IMR-90 (cell line): ENCODE results near the gene SEMG1. TPM values are rescaled to one million over a fixed set of nuclear protein-coding genes. Genes with fewer than 3 reads are reported as not detected.

Experiments
- ATAC-seq: fragments of 200-7000 bp; cut with Tn5 transposase; 2 replicates; pipeline ENCODE4 v1.9.1; 2020; ENCODE audit warnings: low read depth, mild to moderate bottlenecking, moderate library complexity
- BruUV-seq: library from RNA; stranded (reverse); fragments of 400-500 nt; replicated peaks from 2 replicates; lab custom pipeline; 2021; lab: Mats Ljungman, UMichigan
- CTCF ChIA-PET: fragments of 300-600 bp; formaldehyde crosslinking; extraction: SDS; loops from one replicate; lab custom pipeline; 2021; ENCODE audit warnings: antibody characterized with exemption; lab: Yijun Ruan, JAX
- POLR2A ChIA-PET: fragments of 300-600 bp; sonication (Branson Sonifier 250); formaldehyde crosslinking; loops from one replicate; lab custom pipeline; 2022; ENCODE audit warnings: antibody characterized with exemption; ENCODE audit not compliant: unreplicated experiment; lab: Charles Lee
- DNase-seq: peaks from one replicate; pipeline ENCODE4 v3.0.0; 2013
- H2AFZ ChIP-seq: replicated peaks from 2 replicates; pipeline ENCODE3; 2013; ENCODE audit warnings: low read length, mild to moderate bottlenecking; ENCODE audit not compliant: poor library complexity
- H2AK5ac ChIP-seq: 2 replicates; pipeline ENCODE4 v1.6.1; 2013; ENCODE audit warnings: low read depth, low read length, inconsistent platforms
- H2AK9ac ChIP-seq: replicated peaks from 2 replicates; pipeline ENCODE3; 2013; ENCODE audit warnings: mild to moderate bottlenecking, low read depth, low read length, moderate library complexity; ENCODE audit not compliant: poor library complexity
- H2BK120ac ChIP-seq: 2 replicates; pipeline ENCODE4 v1.6.1; 2013; ENCODE audit warnings: low read depth, low read length, inconsistent platforms
- H2BK15ac ChIP-seq: 3 replicates; pipeline ENCODE4 v1.6.1; 2013; ENCODE audit warnings: low read depth, low read length, inconsistent platforms
- H2BK20ac ChIP-seq: 2 replicates; pipeline ENCODE4 v1.6.1; 2013; ENCODE audit warnings: low read depth, mild to moderate bottlenecking, inconsistent platforms, low read length, moderate library complexity
- H2BK5ac ChIP-seq: 2 replicates; pipeline ENCODE4 v1.6.1; 2013; ENCODE audit warnings: mild to moderate bottlenecking, low read depth, low read length, inconsistent platforms; ENCODE audit not compliant: poor library complexity, severe bottlenecking
- H3K14ac ChIP-seq: replicated peaks from 2 replicates; pipeline ENCODE4 v1.6.1; 2013; ENCODE audit warnings: low read depth, low read length, inconsistent platforms
- H3K18ac ChIP-seq: 2 replicates; pipeline ENCODE4 v1.6.1; 2013; ENCODE audit warnings: low read depth, low read length, control low read depth
- H3K23ac ChIP-seq: 2 replicates; pipeline ENCODE4 v1.6.1; 2013; ENCODE audit warnings: low read depth, low read length, inconsistent platforms
- H3K27ac ChIP-seq: 2 replicates; pipeline ENCODE4 v1.5.1; 2013; ENCODE audit warnings: mild to moderate bottlenecking, control low read depth, low read length; ENCODE audit not compliant: insufficient read depth
- H3K27me3 ChIP-seq: 2 replicates; pipeline ENCODE4 v1.6.1; 2013; ENCODE audit warnings: low read length; ENCODE audit not compliant: control insufficient read depth, insufficient read depth
- H3K36me3 ChIP-seq: 2 replicates; pipeline ENCODE4 v1.6.1; 2013; ENCODE audit warnings: low read length, mixed read lengths; ENCODE audit not compliant: control insufficient read depth, insufficient read depth
- H3K4ac ChIP-seq: 2 replicates; pipeline ENCODE4 v1.6.1; 2013; ENCODE audit warnings: low read depth, low read length, inconsistent platforms
- H3K4me1 ChIP-seq: 2 replicates; pipeline ENCODE4 v1.6.1; 2013; ENCODE audit warnings: low read length, mixed read lengths; ENCODE audit not compliant: control insufficient read depth, insufficient read depth
- H3K4me2 ChIP-seq: 2 replicates; pipeline ENCODE4 v1.6.1; 2013; ENCODE audit warnings: low read depth, mild to moderate bottlenecking, control low read depth, low read length, moderate library complexity
- H3K4me3 ChIP-seq: 2 replicates; pipeline ENCODE4 v1.5.1; 2013; ENCODE audit warnings: low read depth, mild to moderate bottlenecking, control low read depth, low read length, moderate library complexity; ENCODE audit not compliant: insufficient read depth
- H3K56ac ChIP-seq: 2 replicates; pipeline ENCODE4 v1.6.1; 2013; ENCODE audit warnings: low read length, inconsistent platforms; ENCODE audit not compliant: insufficient read depth; ENCODE audit errors: extremely low read depth
- H3K79me1 ChIP-seq, 2 experiments: 2 replicates each; pipeline ENCODE4 v1.6.1; 2013; ENCODE audit warnings: low read length in 2 of 2, inconsistent platforms in 1 of 2, low read depth in 1 of 2
- H3K9ac ChIP-seq: 2 replicates; pipeline ENCODE4 v1.6.1; 2013; ENCODE audit warnings: low read depth, low read length, control low read depth
- H3K9me1 ChIP-seq: 2 replicates; pipeline ENCODE4 v1.6.1; 2013; ENCODE audit warnings: low read length, inconsistent platforms; ENCODE audit not compliant: insufficient read depth
- H3K9me3 ChIP-seq: 2 replicates; pipeline ENCODE4 v1.6.1; 2013; ENCODE audit warnings: low read length; ENCODE audit not compliant: control insufficient read depth, insufficient read depth
- H4K20me1 ChIP-seq: 2 replicates; pipeline ENCODE4 v1.6.1; 2013; ENCODE audit warnings: low read length, inconsistent platforms; ENCODE audit not compliant: insufficient read depth
- H4K5ac ChIP-seq: 2 replicates; pipeline ENCODE4 v1.6.1; 2013; ENCODE audit warnings: mild to moderate bottlenecking, low read depth, low read length, control low read depth
- H4K8ac ChIP-seq, 2 experiments: 2 replicates each; pipeline ENCODE4 v1.6.1; 2013; ENCODE audit warnings: low read depth in 2 of 2, low read length in 2 of 2, control low read depth in 1 of 2, inconsistent platforms in 1 of 2
- H4K91ac ChIP-seq: 2 replicates; pipeline ENCODE4 v1.6.1; 2013; ENCODE audit warnings: low read depth, low read length, inconsistent platforms; ENCODE audit not compliant: insufficient read depth
- BHLHE40 ChIP-seq: fragments of 150-350 bp; IDR thresholded peaks from 2 replicates; pipeline ENCODE4 v1.6.1; 2016; ENCODE audit warnings: mild to moderate bottlenecking, low read depth, low read length
- WGBS, 2 experiments: methylation state at CpG; one replicate each; pipeline versions ENCODE4 v1.1.5 to v1.1.7; 2013; ENCODE audit warnings: missing lambda C conversion rate in 2 of 2; ENCODE audit not compliant: insufficient read length in 1 of 2; ENCODE audit errors: extremely low coverage in 2 of 2; 5-methylcytosine and 5-hydroxymethylcytosine counted together
- dilution Hi-C: fragments of 300-500 bp; cut with HindIII; formaldehyde crosslinking; loops from one replicate; pipeline ENCODE4 v1.14.3; 2018; ENCODE audit warnings: low sequenced_read_pairs; ENCODE audit not compliant: unreplicated experiment
- in situ Hi-C: fragments of 300-500 bp; cut with MboI; formaldehyde crosslinking; loops from 3 replicates; pipeline ENCODE4 v1.14.3; 2019; ENCODE audit warnings: low sequenced_read_pairs, inconsistent platforms, mixed read lengths
- intact Hi-C: fragments of 100-400 bp; cut with micrococcal nuclease; formaldehyde crosslinking; loops from 2 replicates; pipeline ENCODE4 v1.10.0; 2022
- polyA plus RNA-seq, 3 experiments: library from polyadenylated mRNA; depleted of rRNA; stranded (reverse); fragments of >200 nt; gene quantifications; 2 replicates each; pipeline ENCODE4 v1.2.3, GENCODE V29; 2012; ENCODE audit warnings: low replicate concordance in 1 of 3
- total RNA-seq: library from RNA; depleted of rRNA; stranded (reverse); fragments of >200 nt; gene quantifications from 2 replicates; pipeline ENCODE4 v1.2.3, GENCODE V29; 2012

The SEMG1 gene
- total and polyA plus RNA-seq, 2 of the 4 experiments (the other 2 are of a cell fraction) = not detected

GRCh38 chr20:45179166-45179565 is 27.7 kb upstream of the SEMG1 start:
- no peak for ATAC-seq
- DNase-seq = no peak
- H3K9me1 ChIP-seq = no peaks in the 10 kb centered on the region
- no peak overlapping the region for H3K56ac ChIP-seq
- H3K27ac ChIP-seq = no peak overlapping the region
- H3K4me1 ChIP-seq = no peaks in the 10 kb centered on the region
- no peak overlapping the region for H3K14ac ChIP-seq
- intact Hi-C loops = no loop called here
- no peak overlapping the region for H3K4me3 ChIP-seq
- no peaks in the 10 kb centered on the region for H3K36me3 ChIP-seq
- no peak for TF ChIP-seq BHLHE40
- no peak overlapping the region for H2BK120ac ChIP-seq
- H3K4ac ChIP-seq = no peak overlapping the region
- H3K23ac ChIP-seq = no peak overlapping the region
- dilution Hi-C loops = no loop called here
- no peak overlapping the region for H2BK5ac ChIP-seq
- H2AK5ac ChIP-seq = no peak overlapping the region
- H3K4me2 ChIP-seq = no peak overlapping the region
- H2AFZ ChIP-seq = no peak overlapping the region
- H2BK15ac ChIP-seq = no peak overlapping the region
- no peaks in the 10 kb centered on the region for H3K9me3 ChIP-seq
- ChIA-PET CTCF (no interaction called here), POLR2A (no interaction called here)
- H4K8ac ChIP-seq = no peak overlapping the region
- H3K9ac ChIP-seq = no peak overlapping the region
- in situ Hi-C loops = no loop called here
- H3K79me1 ChIP-seq = no peaks in the 10 kb centered on the region
- H4K20me1 ChIP-seq = no peaks in the 10 kb centered on the region
- H4K5ac ChIP-seq = no peak overlapping the region
- no TSS peak for BruUV-seq
- H4K91ac ChIP-seq = no peak overlapping the region
- H3K18ac ChIP-seq = no peak overlapping the region
- H2BK20ac ChIP-seq = no peak overlapping the region
- H2AK9ac ChIP-seq = peak overlapping the region; percentile 39
- peaks cover 4% of the 10 kb centered on the region; the same call in 1 of the 2 replicates for H3K27me3 ChIP-seq
- WGBS, 2 experiments = no CpG with 5 or more reads among the region's 2 CpGs
